ENCODE results near the gene NF1.

The NF1 gene

DNA sequence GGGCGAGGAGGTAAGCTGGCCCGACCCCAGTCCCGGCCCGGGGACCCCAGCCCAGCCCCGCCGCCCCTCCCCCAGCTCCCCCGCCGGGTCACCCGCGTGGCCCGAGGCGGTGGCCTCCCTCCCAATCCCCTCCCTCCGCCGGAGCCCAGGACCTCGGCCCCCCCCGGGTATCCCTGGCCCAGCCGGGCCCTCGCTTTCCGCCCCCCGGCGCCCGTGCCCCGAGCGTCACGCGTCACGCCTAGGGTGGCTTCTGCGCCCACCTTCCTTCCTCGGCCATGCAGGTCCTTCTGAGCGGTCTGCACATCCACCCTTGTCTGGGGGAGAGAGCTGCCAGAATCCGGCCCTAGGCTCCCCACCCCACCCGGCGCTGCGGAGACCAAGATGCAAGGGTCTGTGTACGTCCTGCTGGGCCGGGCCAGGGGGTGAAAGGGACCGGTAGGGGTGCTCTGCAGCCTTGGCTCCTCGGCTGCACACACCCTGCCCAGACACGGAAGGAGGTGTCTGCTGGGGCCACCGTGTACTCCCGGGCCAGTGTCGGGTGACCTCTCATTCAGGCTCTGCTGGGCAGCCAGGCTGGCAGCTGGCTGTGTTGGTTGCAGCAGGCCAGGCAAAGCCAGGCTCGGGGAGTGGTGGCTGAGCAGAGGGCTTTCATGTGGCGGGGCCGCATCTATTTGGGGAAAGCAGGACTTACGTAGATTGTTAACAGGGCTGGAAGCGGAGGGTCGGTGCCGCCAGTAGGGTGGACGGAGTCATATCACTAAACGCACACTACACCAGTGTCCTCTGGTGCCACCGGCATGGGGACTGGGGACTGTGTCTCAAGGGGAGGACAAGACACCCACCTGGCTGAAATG lies 297.5 kb downstream of the NF1 start:
- Histone ChIP-seq H3K36me3 (replicated peaks; ENCODE audit: low read depth, low read length) (no peaks in the 10 kb centered on the region), H3K9me3 (ENCODE audit: insufficient read depth, low read length) (no peaks in the 10 kb centered on the region), H3K27me3 (ENCODE audit: low read depth, low read length) (no peaks in the 10 kb centered on the region), H3K4me1 (ENCODE audit: low read length) (no peaks in the 10 kb centered on the region), H4K20me1 (ENCODE audit: insufficient read depth, low read length) (no peaks in the 10 kb centered on the region), H3K27ac (ENCODE audit: low read length) (no peak overlapping the region), H2AFZ (ENCODE audit: low read depth, low read length) (no peak overlapping the region), H3K9ac (ENCODE audit: low read length) (no peak overlapping the region), H3K79me2 (ENCODE audit: low read length) (no peaks in the 10 kb centered on the region), H3K4me2 (ENCODE audit: low read length) (no peak overlapping the region), H3K4me3 (ENCODE audit: low read length) (no peak overlapping the region)
- no peak for TF ChIP-seq CTCF (IDR thresholded peaks at IDR 0.05; ENCODE audit: low read depth, low read length)
- no peak for TF ChIP-seq EZH2phosphoT487 (IDR thresholded peaks at IDR 0.05; ENCODE audit: low read depth)

- H3K4me3 ChIP-seq (ENCODE audit: low read length), result no peak overlapping the region
Observed at GRCh38 chr17:31392856-31393748, 298.3 kb downstream of the NF1 start.

DNA sequence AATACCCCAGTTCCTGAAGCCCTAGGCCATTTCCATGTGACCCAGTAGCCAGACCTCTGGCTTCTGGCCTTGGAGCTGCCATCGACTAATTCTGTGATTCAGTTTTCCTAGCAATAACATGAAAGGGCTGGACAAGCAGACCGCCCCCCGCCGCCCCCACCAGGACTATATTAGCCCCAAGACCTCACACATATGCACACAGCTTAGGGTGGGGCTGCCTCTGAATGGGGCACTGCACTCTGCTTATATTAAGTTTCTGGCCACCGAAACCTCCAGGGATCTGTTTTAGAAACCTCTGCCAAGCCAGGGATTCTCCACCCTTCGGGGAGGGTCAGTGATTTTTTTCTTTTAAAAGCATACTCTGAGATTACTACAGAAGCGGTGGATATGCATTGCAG lies 299.0 kb downstream of the NF1 start:
- Histone ChIP-seq H3K27ac (ENCODE audit: low read length) (no peak overlapping the region), H3K36me3 (replicated peaks; ENCODE audit: low read depth, low read length) (no peaks in the 10 kb centered on the region), H3K4me3 (ENCODE audit: low read length) (no peak overlapping the region), H3K9ac (ENCODE audit: low read length) (no peak overlapping the region), H3K9me3 (ENCODE audit: insufficient read depth, low read length) (no peaks in the 10 kb centered on the region), H3K79me2 (ENCODE audit: low read length) (no peaks in the 10 kb centered on the region), H2AFZ (ENCODE audit: low read depth, low read length) (no peak overlapping the region), H3K4me2 (ENCODE audit: low read length) (no peak overlapping the region), H3K27me3 (ENCODE audit: low read depth, low read length) (no peaks in the 10 kb centered on the region), H3K4me1 (ENCODE audit: low read length) (no peaks in the 10 kb centered on the region), H4K20me1 (ENCODE audit: insufficient read depth, low read length) (no peaks in the 10 kb centered on the region)
- TF ChIP-seq EZH2phosphoT487 (IDR thresholded peaks at IDR 0.05; ENCODE audit: low read depth) (no peak), CTCF (IDR thresholded peaks at IDR 0.05; ENCODE audit: low read depth, low read length) (no peak)

More at GRCh38 chr17:31392856-31393748, 298.3 kb downstream of the NF1 start:
- no peak overlapping the region for H2AFZ ChIP-seq (ENCODE audit: low read depth, low read length)
- H3K27ac ChIP-seq (ENCODE audit: low read length), result no peak overlapping the region
- H4K20me1 ChIP-seq (ENCODE audit: insufficient read depth, low read length), result no peaks in the 10 kb centered on the region
- TF ChIP-seq EZH2phosphoT487 (IDR thresholded peaks at IDR 0.05; ENCODE audit: low read depth) (no peak), CTCF (IDR thresholded peaks at IDR 0.05; ENCODE audit: low read depth, low read length) (no peak)
- no peaks in the 10 kb centered on the region for H3K4me1 ChIP-seq (ENCODE audit: low read length)
- H3K9ac ChIP-seq (ENCODE audit: low read length), result no peak overlapping the region
- no peaks in the 10 kb centered on the region for H3K36me3 ChIP-seq (replicated peaks; ENCODE audit: low read depth, low read length)
- no peaks in the 10 kb centered on the region for H3K79me2 ChIP-seq (ENCODE audit: low read length)
- no peaks in the 10 kb centered on the region for H3K27me3 ChIP-seq (ENCODE audit: low read depth, low read length)
- H3K4me2 ChIP-seq (ENCODE audit: low read length), result no peak overlapping the region
- H3K9me3 ChIP-seq (ENCODE audit: insufficient read depth, low read length), result no peaks in the 10 kb centered on the region

GRCh38 chr17:31394544-31394943 lies 299.8 kb downstream of the NF1 start:
- H3K27me3 ChIP-seq (ENCODE audit: low read depth, low read length), result no peaks in the 10 kb centered on the region
- no peak overlapping the region for H3K9ac ChIP-seq (ENCODE audit: low read length)
- no peak overlapping the region for H3K27ac ChIP-seq (ENCODE audit: low read length)
- no peak overlapping the region for H2AFZ ChIP-seq (ENCODE audit: low read depth, low read length)
- H4K20me1 ChIP-seq (ENCODE audit: insufficient read depth, low read length), result no peaks in the 10 kb centered on the region
- H3K79me2 ChIP-seq (ENCODE audit: low read length), result no peaks in the 10 kb centered on the region
- no peaks in the 10 kb centered on the region for H3K4me1 ChIP-seq (ENCODE audit: low read length)
- H3K4me3 ChIP-seq (ENCODE audit: low read length), result no peak overlapping the region
- H3K9me3 ChIP-seq (ENCODE audit: insufficient read depth, low read length), result no peaks in the 10 kb centered on the region
- no peak overlapping the region for H3K4me2 ChIP-seq (ENCODE audit: low read length)
- H3K36me3 ChIP-seq (replicated peaks; ENCODE audit: low read depth, low read length), result no peaks in the 10 kb centered on the region
- TF ChIP-seq EZH2phosphoT487 (IDR thresholded peaks at IDR 0.05; ENCODE audit: low read depth) (no peak), CTCF (IDR thresholded peaks at IDR 0.05; ENCODE audit: low read depth, low read length) (no peak)

Data from OCI-LY3 (cell line).